Measurements from ENCODE around the gene COL1A1. TPM values are rescaled to one million over a fixed set of nuclear protein-coding genes. Genes with fewer than 3 reads are reported as not detected.

The COL1A1 gene
- total RNA-seq, 1 donor from 2014 or later: 17.6 TPM

- DNase-seq: no peak
Measured at GRCh38 chr17:50171371-50172071, 29.9 kb downstream of the COL1A1 start.

DNA sequence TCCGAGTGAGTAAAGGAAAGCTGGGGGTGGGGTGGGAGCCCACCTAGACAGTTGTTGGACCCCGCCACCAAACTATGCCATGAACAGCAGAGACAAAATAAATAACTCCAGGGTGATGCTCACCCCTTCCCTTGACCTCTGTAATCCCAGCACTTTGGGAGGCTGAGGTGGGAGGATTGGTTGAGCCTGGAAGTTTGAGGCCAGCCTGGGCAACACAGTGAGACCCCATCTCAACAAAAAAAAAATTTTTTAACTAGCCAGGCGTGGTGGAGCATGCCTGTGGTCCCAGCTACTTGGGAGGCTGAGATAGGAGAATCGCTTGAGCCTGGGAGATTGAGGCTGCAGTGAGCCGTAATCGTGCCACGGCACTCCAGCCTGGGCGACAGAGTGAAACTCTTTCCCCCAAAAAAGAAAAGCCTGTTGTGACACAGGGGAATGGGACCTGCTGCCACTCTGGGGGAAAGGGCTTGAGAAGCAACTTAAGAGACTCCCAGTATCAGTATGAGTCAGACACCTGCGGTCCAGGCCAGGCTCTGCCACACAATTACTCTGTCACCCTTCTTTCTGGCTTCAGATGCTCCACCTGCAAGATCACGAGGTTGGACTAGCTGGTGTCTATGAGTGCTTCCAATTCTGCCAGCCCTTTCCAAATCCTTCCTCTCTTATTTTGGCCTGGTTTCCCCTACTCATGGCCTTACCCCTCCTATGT lies 30.6 kb downstream of the COL1A1 start:
- DNase-seq: no peak

GRCh38 chr17:50169881-50170459 lies 31.5 kb downstream of the COL1A1 start:
- no peak for DNase-seq

DNA sequence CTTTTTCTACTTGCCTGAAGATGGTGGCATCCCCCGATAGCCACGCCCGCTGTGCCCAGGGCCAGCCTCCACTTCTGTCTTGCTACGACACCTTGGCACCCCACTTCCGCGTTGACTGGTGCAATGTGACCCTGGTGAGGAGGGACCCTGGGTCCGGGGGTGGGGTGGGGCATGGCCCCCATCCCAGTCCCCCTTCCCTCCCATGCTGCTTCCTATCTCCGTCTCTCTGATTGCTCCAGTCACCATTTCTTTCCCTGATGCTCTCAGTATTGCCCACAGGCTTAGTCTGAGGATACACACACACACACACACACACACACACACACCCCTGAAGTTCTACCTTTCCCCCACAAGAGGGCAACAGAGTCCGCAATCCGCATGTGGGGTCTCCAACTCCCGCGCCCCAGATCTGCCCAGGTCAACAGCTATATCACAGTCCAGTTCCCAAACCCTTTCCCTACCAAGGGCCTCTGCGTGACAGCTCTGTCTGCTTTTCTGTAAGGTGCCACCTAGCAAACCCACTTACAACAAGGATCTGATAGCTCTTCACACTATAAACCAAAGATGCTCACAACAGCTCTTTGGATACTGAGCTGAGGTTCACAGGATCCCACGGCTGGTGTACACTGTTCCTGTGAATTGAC lies 32.2 kb downstream of the COL1A1 start:
- DNase-seq: peak; percentile 22

- DNase-seq: no peak
Measured at GRCh38 chr17:50168319-50168718, 33.1 kb downstream of the COL1A1 start.

DNA sequence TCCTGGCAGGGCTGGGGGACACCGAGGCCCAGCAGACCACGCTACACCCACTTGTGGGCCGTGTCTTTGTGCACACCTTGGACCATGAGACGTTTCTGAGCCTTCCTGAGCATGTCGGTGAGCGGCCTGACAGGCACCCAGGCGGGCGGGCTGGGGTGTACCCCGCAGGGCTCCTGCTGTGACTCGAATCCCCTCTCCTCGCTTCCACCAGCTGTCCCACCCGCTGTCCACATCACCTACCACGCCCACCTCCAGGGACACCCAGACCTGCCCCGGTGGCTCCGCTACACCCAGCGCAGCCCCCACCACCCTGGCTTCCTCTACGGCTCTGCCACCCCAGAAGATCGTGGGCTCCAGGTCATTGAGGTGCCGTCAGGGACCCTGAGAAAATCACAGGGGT lies 34.1 kb downstream of the COL1A1 start:
- no peak for DNase-seq

- DNase-seq: no peak
Measured at GRCh38 chr17:50166518-50167181, 34.8 kb downstream of the COL1A1 start.

GRCh38 chr17:50165867-50166517 lies 35.4 kb downstream of the COL1A1 start, which contains the start of gene SGCA:
TSS of gene SGCA (plus strand) at chr17:50166005. CDS start at chr17:50166041, 36 bp downstream.
- no peak for DNase-seq

GRCh38 chr17:50165466-50165865 lies 36.0 kb downstream of the COL1A1 start:
- no peak for DNase-seq

DNA sequence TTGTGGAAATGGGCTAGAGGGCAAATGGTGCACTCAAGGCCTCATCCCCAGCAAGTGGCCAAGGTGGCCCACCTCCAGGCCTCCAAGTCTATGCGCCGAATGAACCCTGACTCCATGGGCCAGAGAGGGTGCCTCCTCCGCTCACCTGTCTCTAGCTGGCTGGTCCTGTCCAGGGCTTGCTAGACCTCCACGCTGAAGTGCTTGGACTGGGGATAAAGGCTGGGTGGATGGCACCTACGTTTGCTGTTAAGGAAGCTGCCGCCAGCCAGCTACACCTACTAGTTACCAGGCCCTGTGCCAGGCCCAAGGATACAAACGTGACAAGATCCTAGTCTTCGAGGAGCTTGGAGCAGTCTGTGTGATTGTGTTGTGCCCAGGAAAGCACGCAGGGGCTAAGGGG lies 36.4 kb downstream of the COL1A1 start:
- DNase-seq: no peak

- no peak for DNase-seq
Measured at GRCh38 chr17:50164697-50164988, 36.8 kb downstream of the COL1A1 start.

- DNase-seq: no peak
Measured at GRCh38 chr17:50163843-50164696, 37.4 kb downstream of the COL1A1 start.

GRCh38 chr17:50162466-50163254 lies 38.8 kb downstream of the COL1A1 start:
- no peak for DNase-seq

DNA sequence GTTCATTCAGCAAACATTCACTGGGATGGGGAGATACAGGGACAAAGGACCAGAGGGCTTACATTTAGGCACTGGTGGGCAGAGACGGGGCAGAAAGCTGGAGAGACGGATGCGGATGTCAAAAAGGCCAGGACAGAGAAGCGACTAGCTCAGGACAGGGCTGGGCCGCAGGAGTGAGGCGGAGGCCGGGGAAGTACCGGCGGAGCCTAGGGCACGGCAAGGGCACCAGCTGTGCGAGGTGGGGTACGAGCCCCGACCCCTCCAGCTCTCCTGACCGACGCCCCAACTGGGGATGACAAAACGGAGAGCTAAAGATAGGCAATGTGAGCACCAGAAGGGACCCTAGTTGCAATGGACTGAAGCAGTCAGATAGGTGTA lies 39.5 kb downstream of the COL1A1 start:
- no peak for DNase-seq

GRCh38 chr17:50161023-50161910 lies 40.2 kb downstream of the COL1A1 start:
- peak; percentile 89 for DNase-seq

GRCh38 chr17:50157891-50158290 lies 43.5 kb downstream of the COL1A1 start:
- DNase-seq: no peak

DNA sequence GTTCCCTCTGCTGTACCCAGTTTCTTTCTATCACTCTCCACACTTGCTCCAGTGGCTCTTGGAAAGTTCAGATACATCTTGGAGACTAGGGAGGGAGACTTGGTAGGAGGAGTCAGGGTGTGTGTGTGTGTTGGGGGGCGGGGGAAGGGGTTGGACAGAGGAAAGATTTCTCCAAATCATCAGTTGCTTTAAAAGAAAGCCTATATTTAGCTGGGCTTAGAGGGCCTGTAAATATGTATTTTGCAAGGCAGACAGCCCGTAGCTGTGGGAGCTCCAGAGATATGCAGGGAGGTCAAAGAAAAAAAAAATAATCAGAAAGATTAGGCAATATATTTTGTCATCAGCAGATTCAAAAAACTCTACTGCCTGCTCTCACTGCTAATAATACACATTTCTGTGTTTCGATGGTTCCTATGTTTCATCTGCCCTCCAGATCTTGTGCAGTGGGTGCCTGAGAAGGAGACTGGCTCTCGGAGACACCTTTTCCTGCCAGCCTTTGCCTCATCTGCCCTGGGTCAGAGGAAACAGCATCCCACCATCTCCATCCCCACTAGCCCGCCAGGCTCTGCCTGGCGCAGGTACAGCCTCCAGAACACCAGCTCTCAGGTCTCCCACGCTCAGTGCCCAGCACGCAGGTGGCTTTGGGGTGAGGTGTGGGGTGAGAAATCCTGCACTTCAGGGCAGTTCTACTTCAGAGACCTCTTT lies 46.2 kb downstream of the COL1A1 start:
- no peak for DNase-seq

- DNase-seq: no peak
Measured at GRCh38 chr17:50154604-50155003, 46.8 kb downstream of the COL1A1 start.

All from occipital lobe (tissue), 2 donors.